Measurements from ENCODE around the gene MFN2.
"Not testable (repeated sequence)": the region's sequence is repeated elsewhere in the genome, so short reads cannot be mapped to it uniquely, and the experiment has no call there.

Gene MFN2

DNA sequence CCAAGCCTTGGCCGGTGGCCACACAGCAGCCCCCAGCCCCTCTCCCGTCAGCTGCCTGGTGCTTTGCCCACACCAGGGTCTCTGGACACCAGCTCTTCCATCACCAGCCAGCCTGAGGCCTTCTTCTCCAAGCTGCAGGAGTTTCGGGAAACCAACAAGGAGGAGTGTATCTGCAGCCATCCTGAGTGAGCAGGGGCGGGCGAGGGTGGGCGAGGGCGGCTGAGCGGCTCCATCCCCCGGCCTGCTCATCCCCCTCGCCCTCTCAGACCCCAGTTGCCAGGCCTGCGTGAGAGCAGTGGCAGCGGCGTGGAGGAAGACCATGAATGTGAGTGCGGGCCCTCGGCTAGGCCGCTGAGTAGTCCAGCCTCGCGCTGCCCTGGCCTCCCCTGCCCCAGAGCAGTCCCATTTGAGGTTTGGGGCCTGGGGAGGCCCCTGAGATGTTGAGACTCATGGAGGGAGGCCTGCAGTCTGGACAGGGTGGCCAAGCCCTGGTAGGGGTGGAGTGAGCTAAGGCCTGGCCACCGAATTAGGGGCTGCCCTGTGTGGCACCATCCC, 48.8 kb downstream of the MFN2 start:
- no peak for DNase-seq

DNA sequence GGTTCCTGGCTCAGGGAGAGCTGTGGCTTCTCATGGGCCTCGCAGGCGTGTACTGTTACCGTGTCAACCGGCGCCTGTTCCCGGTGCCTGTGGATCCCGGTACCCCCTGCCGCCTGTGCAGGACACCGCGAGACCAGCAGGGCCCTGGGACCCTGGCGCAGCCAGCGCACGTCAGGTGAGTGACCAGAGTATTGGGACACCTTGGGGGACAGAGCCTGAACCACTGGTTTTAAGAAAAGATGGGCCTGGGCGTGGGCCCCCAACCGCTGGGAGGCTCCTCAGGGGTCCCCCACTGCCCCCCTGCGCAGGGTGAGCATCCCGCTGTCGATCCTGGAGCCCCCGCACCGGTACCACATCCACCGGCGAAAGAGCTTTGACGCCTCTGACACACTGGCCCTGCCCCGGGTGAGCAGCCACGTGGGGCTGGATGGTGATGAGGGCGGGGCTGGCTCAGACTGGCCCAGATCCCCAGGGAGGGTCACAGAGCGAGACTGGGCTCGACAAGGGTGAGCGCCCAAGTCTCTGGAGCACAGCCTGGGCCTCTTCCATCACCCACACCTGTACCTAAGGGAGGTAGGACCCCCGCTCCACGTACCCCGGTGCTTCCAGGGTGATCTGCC, 49.6 kb downstream of the MFN2 start:
- DNase-seq: no peak

DNA sequence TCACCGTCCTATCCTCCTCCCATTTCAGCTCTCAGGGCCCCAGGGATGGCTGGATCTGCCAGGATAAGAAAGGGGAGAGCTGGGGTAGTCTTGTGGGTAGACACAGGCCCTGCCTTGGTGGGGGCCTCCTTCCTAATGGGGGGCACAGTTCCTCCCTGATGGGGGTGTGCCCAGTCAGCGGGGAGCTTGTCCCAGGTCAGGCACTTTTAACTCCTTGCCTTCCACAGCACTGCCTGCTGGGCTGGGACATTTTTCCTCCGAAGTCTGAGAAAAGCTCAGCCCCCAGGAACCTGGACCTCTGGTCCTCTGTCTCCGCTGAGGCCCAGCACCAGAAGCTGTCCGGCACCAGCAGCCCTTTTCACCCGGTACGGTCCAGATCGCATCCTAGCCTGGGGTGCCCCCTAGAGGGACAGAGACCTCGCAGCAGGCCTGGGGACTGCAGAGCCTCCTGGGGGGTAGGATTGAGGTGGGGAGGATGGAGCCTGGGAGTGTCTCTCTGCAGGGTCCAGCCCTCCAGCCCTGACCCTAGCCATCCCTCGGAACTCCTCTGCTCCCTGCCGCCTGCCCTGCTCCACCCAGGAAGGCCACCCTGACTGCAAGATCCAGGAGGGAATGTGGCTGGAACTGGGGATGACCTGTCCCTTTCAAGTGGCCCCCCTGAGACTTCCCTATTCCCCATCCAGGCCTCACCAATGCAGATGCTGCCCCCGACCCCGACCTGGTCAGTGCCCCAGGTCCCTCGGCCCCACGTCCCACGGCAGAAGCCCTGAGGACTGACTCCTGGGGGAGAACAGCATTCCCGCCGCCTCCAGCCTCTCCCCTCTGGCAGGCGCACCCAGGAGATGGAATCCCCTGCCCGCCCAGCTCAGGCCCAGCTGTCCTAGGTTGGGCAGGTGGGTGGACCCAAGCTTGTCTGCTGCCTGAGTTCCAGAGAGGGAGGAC, 51.1 kb downstream of the MFN2 start:
- DNase-seq: peak; percentile 74

DNA sequence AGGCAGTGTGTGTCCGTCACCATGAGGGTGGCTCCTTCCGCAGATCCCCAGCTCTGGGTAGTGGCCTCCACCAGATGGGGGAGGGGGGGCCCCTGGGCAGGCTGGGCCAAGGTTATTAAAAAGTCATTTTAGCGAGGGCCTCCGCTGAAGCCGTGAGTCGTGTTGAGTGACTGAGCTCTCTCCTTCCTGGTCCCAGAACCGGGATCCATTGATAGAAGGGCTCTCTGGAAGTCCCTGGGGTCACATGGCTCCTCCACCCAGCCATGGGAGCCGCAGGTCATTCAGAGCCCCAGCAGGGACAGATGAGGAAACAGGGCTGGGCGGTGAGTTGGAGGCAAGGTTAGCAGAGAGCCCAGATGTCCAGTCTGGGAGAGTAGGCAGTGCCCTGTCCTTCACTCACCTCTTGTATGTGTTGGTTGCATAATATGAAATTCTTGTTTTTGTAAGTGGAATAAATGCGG, 51.9 kb downstream of the MFN2 start:
- DNase-seq: no peak

DNA sequence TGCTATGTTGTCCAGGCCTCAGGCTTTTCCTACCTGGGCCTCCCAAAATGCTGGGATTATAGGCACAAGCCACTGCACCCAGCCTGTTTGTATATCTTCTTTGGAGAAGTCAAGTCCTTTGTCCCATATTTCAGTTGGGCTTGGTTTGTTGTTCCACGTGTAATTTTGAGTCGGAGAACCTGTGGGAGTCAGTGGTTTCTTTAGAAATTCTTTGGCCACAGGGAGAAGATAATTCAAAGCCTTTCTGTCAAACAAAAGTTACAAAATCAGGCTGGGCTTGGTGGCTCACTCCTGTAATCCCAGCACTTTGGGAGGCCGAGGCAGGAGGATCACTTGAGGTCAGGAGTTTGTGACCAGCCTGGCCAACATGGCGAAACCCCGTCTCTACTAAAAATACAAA, 53.2 kb downstream of the MFN2 start:
- not testable (repeated sequence) for DNase-seq

DNA sequence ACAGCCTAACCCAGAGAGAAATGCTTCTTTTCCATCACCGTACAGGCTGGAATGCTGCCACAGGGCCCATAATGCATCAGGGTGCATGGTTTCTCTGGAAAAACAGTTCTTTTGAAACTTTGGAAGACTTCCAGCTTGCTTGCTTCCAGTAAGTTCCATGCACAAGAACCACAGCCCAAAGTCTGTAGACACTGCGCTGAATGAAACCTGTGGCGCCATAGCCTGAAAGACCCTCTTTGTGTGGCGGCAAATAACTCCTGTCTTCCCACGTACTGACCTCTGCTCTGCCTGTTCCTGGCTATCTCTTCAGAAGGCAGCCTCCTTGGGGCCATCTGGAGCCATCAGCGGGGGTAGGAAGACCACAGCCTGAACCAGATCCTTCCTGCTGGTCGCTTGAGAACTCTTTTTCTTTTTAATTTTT, 54.1 kb downstream of the MFN2 start:
- no peak for DNase-seq

DNA sequence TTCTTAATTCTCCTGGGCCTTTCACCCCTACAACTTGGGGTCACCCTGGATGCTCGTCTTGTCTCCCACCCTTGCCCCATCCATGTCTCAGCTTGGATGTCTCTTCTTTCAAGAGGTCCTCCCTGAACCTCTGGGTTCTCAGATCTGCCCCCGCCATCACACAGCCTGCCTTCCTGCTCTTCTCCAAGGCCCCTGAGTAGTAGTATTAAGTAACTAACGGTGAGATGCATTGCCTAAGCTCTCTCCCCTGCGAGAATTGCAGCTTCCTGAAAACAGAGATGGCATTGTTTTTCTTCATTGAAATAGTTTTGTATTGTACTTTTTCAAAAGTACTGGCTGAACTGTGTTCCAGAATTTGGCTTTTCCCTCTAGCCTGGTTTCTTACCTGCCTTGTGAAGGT, 55.1 kb downstream of the MFN2 start:
- DNase-seq: no peak

DNA sequence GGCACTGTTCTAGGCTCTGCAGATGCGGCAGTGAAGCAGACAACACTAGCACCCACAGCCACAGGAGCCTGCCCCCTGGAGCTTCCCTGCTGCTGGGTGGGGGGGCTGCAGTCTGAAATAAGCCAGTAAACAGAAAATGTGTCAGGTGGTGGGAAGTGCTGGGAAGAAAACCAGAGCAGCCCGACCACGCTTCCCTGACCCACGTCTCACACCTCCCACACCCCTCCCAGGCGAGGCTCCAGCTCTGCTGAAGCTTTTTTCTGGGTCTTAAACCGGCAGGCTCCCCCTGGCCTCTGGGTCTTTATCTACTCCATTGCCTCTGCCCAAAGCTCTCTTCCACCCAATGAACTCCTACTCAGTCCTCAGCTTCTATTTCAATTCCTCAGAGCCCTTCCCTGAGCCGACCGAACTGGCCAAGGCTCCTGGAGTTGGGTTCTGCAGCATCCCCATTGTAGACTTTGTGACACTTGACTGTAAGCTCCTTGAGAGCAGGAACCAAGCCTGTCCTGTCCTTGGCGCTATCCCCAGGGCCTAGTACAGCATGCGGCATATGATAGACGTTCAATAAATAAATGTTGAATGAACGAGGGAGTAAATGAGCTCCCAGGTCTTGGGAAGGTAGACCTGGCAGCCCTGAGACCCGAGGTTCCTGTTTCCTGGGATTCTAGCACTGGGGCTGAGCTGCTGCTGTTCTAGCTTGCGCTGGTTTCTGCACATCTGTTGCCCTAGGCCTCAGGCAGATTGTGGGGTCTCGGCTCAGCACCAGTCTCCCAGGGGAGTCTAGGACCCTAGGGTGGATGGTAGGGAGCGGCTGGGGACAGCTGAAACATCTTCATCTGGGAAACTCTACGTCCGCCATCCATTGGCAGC, 57.5 kb downstream of the MFN2 start:
- no peak for DNase-seq

DNA sequence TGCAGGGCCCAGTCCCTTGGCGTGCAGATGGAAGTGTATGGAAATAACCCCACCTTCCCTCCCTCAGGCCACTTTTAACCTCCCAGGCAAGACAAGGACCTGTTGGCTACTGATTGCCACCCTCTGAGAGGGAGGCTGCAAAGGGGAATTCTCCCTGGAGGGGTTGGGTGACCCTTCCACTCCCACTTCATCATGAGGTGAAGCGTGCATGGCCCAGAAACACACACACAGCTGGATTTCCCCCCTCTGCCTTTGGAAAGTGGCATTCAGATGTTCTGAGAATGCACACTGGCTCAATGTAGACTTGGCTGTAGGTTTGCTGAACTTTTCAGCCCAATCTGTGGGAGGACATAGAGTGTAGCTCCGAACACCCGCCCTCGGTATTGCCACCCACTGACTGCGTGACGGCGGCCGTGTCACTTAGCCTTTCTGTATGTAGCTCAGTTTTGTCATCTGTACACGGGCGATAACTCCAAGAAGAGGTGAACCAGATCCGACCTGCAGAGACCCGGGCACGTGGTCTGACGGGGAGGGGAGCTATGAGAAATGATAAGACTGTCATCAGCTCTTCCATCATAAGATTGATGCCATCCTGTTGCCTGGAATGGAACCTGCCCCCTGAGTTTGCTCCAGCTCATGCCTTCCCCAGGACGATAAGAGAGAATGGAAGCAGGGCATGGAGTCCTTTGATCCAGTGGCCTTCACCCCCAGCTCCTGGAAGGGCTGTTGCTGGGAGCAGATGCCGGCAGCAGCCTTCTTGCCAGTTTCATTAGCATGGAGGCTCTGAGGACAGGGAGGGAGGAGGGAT, 58.3 kb downstream of the MFN2 start:
- DNase-seq: no peak

DNA sequence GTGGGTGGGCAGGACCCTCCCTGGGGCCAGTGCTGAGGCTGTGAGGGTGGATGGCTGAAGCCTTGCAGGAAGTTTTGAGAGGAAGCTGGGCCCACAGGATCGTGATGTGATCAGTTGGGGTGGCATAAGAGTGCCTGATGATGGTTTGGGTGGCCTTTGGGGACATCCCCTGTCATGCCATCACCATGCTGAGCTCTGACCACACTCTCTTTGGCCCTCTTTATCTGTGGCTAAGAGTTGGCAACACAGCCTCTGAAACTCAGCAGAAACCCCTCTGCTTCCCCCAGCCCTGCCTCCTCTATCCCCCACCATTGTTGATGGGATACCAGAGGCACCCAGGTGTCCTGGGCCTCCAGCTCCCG, 58.9 kb downstream of the MFN2 start:
- no peak for DNase-seq

DNA sequence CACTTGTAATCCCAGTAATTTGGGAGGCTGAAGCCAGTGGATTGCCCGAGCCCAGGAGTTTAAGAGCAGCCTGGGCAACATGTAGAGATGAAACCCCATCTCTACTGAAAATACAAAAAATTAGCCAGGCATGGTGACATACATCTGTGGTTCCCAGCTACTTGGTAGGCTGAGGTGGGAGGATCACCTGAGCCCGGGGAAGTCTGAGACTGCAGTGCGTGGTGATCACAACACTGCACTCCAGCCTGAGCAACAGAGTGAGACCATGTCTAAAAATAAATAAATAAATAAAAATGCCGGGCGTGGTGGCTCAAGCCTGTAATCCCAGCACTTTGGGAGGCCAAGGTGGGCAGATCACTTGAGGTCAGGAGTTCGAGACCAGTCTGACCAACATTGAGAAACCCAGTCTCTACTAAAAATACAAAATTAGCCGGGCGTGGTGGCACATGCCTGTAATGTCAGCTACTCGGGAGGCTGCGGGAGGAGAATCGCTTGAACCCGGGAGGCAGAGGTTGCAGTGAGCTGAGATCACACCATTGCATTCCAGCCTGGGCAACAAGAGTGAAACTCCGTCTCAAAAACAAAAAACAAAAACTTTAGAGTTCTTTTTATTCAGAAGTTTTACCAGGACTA, 59.7 kb downstream of the MFN2 start:
- not testable (repeated sequence) for DNase-seq

DNA sequence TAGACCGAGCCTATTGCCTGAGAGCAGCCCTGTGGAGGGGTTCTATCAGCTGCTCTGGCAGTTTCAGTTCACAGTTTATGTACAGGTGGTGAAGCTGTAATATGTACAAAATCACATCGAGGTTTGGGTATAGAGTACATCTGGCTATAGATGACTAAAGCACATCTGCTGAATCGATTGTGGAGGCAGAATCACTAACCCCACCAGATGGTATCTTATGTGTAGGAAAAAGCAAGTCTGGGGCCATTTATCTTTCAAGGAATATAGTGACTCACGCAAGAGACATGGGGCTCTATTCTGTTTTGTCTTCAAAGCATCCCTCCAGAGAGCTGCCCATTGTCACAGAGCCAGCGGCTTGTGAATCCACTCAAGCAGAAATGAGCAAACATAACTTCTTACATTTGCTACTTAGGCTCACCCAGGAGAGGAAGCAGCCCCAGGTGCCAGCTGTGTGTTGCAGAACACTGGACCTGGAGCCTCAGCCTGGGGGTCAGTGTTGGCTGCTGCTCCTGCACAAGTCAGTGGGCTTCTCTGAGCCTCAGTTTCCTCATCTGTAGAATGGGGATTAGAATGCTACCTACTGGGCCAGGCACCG, 60.3 kb downstream of the MFN2 start:
- DNase-seq: no peak

DNA sequence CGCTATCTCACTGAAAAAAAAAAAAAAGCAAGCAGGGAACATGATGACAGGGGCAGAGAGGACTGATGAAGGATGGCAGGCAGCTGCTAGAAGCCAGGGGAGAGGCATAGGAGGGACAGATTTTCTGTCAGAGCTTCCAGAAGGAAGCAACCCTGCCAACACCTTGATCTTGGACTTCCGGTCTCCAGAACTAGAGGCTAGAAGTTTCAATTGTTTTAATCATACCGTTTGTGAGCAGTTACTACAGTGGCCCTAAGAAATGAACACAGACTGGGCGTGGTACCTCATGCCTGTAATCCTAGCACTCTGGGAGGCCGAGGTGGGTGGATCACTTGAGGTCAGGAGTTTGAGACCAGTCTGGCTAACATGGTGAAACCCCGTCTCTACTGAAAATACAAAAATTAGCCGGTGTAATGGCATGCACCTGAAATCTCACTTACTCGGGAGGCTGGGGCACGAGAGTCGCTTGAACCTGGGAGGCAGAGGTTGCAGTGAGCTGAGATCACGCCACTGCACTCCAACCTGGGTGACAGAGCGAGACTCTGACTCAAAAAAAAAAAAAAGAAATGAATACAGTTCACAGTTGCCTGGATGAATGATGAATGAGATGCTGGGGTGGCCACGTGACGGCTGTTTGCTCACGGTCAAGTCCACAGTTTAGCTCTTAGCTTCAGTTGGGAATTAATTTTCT, 64.1 kb downstream of the MFN2 start:
- not testable (repeated sequence) for DNase-seq

DNA sequence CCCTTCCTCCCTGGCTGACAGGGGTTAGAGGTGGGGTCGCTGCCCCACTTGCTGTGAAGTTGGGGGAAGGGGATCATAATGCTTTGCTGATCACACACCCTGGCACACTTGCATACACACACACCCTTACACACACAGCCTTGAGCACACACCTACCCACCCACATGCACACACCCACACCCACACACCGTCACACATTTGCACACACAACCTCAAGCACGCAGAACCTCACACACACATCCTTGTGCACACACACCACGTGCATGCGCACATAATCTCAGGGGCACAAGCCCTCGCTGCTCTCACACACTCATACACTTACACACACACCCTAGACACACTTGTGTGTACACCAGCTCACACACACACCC, 66.5 kb downstream of the MFN2 start:
- no peak for DNase-seq

DNA sequence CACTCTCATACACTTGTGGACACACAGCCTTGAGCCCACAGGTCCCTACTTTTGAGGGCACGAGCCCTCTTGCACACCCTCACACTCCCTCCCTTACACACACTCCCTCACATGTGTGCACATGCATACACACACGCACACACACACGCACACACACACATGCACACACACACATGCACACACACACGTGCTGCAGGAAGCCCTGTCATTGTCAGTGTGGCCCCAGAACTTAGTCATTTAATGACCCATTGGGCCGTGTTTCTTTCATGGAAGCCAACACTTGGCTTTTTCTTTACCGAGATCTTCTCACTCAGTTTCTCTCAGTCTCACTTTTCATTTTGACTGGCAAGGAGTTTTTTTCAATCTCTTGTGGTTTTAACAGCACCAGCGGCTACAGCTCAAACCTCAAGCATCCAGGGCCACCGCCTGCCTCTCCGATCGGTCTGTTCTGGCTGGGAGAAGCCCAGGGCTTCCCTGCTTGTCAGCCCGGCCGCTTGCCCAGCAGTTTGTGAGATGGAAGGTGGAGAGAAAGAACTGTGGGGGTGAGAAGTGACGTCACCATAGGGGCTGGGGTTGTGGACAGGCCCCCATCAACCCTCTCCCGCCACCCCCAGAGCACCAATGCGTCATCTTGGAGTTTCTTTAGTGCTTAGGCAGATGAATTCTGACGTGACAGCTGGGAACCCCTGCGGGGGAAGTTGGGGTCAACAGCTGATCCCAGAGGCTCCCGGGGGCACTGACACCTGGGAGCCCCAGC, 67.1 kb downstream of the MFN2 start:
- DNase-seq: peak; percentile 82

DNA sequence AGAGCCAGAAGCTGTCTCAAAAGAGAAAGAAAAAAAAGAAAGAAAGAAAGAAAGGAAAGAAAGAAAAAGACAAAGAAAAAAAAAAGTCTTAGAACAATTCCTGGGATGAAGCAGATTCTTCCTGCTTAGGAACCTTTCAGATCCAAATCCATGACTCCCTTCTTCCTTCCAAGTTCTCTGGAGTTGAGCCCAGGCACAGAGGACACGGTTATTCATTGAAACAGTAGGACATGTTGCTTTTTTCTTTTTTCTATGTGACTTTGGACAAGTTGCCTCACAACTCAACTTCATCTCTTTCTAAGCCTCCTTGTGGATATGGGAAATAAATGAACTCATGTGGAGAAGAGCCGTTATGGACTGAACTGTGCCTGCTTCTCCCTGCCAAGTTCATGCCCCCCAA, 68.1 kb downstream of the MFN2 start:
- no peak for DNase-seq

DNA sequence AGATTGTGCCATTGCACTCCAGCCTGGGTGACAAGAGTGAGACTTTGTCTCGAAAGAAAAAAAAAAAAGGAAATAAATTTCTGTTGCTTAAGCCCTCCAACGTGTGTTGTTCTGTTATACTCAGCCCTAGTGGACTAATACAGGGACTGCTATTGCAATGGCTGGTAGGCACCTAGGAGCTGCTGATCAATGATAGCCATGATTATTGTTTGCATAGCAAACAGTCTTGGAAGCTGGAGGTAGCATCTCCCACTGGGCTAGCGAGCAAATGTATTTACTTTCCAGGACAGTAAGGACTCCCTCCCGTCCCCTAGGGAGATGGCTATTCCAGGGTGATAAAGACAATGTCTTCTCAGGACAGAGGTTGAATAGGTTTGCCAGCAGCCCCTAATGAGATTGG, 69.4 kb downstream of the MFN2 start:
- no peak for DNase-seq

DNA sequence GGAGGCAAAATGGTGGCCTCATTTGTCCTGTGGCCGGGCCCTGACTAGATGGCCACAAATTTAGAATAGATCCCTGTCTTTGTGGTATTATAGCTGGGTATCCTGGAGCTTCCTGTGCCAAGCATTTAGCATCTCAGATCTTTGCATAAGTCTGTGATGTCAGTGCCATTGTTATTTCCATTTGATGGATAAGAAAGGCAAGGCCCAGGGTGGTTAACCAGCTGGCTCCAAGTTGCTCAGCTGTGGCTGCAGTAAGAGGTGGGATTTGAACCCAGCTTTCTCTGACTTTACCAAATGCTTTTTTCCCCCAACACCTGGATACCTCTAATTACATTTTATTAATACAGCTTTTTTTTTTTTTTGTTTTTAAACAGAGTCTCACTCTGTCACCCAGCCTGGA, 71.1 kb downstream of the MFN2 start:
- DNase-seq: no peak

DNA sequence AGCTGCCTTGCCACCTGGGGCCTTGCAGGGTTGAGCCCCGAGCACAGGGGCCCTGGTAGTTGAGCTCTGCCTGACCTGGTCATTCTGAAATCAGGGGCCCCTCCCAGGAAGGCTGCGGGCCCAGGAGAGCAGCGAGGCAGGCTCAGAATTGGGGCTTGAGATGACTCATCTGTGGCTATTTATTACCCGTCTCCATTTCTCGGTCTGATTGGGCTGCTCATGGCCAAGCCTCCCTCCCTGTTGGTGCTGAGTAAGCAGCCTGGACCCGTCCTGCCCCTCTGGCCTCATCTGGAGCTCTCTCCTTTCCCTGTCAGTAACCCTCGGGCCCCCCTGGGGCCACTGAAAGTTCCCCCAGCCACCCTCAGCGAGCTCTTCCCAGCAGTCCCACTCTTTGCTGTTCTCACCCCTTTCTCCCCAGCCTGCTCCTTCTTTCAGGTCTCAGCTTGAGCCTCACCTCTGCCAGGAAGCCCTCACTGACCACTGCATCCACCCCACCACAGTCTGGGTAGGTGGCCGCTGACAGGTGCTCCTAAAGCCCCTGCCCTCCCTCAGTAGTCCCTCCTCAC, 71.8 kb downstream of the MFN2 start:
- DNase-seq: peak; percentile 77
